CD4-positive, alpha-beta T cell treated with Interleukin-12 subunit alpha and Interleukin-12 subunit beta, for 1 hour (primary cell): ENCODE measurements around the gene TCP11L1.
"Not testable (repeated sequence)": the region's sequence is repeated elsewhere in the genome, so short reads cannot be mapped to it uniquely, and the experiment has no call there.

Experiments
- DNase-seq: peaks from one replicate; pipeline ENCODE4 v3.0.0-alpha.2; 2020

Gene TCP11L1

GRCh38 chr11:33068611-33069340 is 29.4 kb downstream of the TCP11L1 start:
- no peak for DNase-seq

- DNase-seq: no peak
Observed at GRCh38 chr11:33072465-33072864, 33.1 kb downstream of the TCP11L1 start.

GRCh38 chr11:33083918-33084317 is 44.5 kb downstream of the TCP11L1 start:
- no peak for DNase-seq

- DNase-seq: no peak
Observed at GRCh38 chr11:33086017-33086416, 46.6 kb downstream of the TCP11L1 start.

GRCh38 chr11:33089776-33090175 is 50.4 kb downstream of the TCP11L1 start:
- no peak for DNase-seq

GRCh38 chr11:33094157-33094556 is 54.8 kb downstream of the TCP11L1 start:
- DNase-seq: no peak

- no peak for DNase-seq
Observed at GRCh38 chr11:33103836-33104235, 64.5 kb downstream of the TCP11L1 start.

GRCh38 chr11:33109294-33109895 is 70.0 kb downstream of the TCP11L1 start:
- no peak for DNase-seq

- DNase-seq: no peak
Observed at GRCh38 chr11:33110083-33110482, 70.7 kb downstream of the TCP11L1 start.

- no peak for DNase-seq
Observed at GRCh38 chr11:33116535-33116934, 77.2 kb downstream of the TCP11L1 start.

- not testable (repeated sequence) for DNase-seq
Observed at GRCh38 chr11:33122696-33123095, 83.3 kb downstream of the TCP11L1 start.
